ENCODE measurements around the gene KIR3DL3.

DNA sequence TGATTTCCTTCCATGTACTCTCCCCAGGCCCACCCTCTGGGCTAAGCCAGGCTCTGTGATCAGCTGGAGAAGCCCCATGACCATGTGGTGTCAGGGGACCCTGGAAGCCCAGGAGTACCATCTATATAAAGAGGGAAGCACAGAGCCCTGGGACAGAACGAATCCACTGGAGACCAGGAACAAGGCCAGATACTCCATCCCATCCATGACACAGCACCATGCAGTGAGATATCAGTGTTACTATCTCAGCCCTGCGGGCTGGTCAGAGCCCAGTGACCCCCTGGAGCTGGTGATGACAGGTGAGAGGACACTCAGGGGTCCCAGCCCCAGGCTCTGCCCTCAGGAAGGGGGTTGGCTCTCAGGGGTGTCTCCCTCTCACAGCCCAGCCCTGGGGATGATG lies 27.5 kb upstream of the KIR3DL3 start:
- no peak for TF ChIP-seq ATF1 (CRISPR knock-in tag; IDR thresholded peaks at IDR 0.05)
- no peak for TF ChIP-seq ATF1 (tag; IDR thresholded peaks at IDR 0.05)
- TF ChIP-seq BRF1 (IDR thresholded peaks at IDR 0.05; ENCODE audit: borderline replicate concordance, extremely low read depth, insufficient read length) = no peak
- TF ChIP-seq, protein P1, sequence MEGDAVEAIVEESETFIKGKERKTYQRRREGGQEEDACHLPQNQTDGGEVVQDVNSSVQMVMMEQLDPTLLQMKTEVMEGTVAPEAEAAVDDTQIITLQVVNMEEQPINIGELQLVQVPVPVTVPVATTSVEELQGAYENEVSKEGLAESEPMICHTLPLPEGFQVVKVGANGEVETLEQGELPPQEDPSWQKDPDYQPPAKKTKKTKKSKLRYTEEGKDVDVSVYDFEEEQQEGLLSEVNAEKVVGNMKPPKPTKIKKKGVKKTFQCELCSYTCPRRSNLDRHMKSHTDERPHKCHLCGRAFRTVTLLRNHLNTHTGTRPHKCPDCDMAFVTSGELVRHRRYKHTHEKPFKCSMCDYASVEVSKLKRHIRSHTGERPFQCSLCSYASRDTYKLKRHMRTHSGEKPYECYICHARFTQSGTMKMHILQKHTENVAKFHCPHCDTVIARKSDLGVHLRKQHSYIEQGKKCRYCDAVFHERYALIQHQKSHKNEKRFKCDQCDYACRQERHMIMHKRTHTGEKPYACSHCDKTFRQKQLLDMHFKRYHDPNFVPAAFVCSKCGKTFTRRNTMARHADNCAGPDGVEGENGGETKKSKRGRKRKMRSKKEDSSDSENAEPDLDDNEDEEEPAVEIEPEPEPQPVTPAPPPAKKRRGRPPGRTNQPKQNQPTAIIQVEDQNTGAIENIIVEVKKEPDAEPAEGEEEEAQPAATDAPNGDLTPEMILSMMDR (IDR thresholded peaks at IDR 0.05 in 2 of 3, conservative IDR thresholded peaks at IDR 0.05 in 1 of 3; ENCODE audit: insufficient read depth in 2 of 3, low read depth in 1 of 3, low read length in 3 of 3) = no peak
- TF ChIP-seq, protein P2, sequence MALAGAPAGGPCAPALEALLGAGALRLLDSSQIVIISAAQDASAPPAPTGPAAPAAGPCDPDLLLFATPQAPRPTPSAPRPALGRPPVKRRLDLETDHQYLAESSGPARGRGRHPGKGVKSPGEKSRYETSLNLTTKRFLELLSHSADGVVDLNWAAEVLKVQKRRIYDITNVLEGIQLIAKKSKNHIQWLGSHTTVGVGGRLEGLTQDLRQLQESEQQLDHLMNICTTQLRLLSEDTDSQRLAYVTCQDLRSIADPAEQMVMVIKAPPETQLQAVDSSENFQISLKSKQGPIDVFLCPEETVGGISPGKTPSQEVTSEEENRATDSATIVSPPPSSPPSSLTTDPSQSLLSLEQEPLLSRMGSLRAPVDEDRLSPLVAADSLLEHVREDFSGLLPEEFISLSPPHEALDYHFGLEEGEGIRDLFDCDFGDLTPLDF (CRISPR knock-in tag; IDR thresholded peaks at IDR 0.05) = no peak
- TF ChIP-seq, protein P3, sequence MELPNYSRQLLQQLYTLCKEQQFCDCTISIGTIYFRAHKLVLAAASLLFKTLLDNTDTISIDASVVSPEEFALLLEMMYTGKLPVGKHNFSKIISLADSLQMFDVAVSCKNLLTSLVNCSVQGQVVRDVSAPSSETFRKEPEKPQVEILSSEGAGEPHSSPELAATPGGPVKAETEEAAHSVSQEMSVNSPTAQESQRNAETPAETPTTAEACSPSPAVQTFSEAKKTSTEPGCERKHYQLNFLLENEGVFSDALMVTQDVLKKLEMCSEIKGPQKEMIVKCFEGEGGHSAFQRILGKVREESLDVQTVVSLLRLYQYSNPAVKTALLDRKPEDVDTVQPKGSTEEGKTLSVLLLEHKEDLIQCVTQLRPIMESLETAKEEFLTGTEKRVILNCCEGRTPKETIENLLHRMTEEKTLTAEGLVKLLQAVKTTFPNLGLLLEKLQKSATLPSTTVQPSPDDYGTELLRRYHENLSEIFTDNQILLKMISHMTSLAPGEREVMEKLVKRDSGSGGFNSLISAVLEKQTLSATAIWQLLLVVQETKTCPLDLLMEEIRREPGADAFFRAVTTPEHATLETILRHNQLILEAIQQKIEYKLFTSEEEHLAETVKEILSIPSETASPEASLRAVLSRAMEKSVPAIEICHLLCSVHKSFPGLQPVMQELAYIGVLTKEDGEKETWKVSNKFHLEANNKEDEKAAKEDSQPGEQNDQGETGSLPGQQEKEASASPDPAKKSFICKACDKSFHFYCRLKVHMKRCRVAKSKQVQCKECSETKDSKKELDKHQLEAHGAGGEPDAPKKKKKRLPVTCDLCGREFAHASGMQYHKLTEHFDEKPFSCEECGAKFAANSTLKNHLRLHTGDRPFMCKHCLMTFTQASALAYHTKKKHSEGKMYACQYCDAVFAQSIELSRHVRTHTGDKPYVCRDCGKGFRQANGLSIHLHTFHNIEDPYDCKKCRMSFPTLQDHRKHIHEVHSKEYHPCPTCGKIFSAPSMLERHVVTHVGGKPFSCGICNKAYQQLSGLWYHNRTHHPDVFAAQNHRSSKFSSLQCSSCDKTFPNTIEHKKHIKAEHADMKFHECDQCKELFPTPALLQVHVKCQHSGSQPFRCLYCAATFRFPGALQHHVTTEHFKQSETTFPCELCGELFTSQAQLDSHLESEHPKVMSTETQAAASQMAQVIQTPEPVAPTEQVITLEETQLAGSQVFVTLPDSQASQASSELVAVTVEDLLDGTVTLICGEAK (IDR thresholded peaks at IDR 0.05) = no peak
- TF ChIP-seq, protein P3 (CRISPR knock-in tag; IDR thresholded peaks at IDR 0.05) = no peak
- TF ChIP-seq SIN3B (IDR thresholded peaks at IDR 0.05; ENCODE audit: low read depth) = no peak
- no peak for TF ChIP-seq TCF7L2 (IDR thresholded peaks at IDR 0.05; ENCODE audit: low read depth, low read length)
- TF ChIP-seq ZNF324 (CRISPR knock-in tag; IDR thresholded peaks at IDR 0.05) = no peak
- TF ChIP-seq, protein P4, sequence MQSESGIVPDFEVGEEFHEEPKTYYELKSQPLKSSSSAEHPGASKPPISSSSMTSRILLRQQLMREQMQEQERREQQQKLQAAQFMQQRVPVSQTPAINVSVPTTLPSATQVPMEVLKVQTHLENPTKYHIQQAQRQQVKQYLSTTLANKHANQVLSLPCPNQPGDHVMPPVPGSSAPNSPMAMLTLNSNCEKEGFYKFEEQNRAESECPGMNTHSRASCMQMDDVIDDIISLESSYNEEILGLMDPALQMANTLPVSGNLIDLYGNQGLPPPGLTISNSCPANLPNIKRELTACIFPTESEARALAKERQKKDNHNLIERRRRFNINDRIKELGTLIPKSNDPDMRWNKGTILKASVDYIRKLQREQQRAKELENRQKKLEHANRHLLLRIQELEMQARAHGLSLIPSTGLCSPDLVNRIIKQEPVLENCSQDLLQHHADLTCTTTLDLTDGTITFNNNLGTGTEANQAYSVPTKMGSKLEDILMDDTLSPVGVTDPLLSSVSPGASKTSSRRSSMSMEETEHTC (IDR thresholded peaks at IDR 0.05) = no peak
- no peak for TF ChIP-seq SMAD1 (IDR thresholded peaks at IDR 0.05; ENCODE audit: low read depth, low read length, partially characterized antibody)
- no peak for TF ChIP-seq CC2D1A (IDR thresholded peaks at IDR 0.05)
